DMS114 treated with DMSO at 0.1 percent for 48 hours (cell line): ENCODE data around the gene KLF16.

Source experiments
- DNase-seq: peaks from one replicate; lab custom pipeline; 2025; ENCODE audit not compliant: unreplicated experiment; lab: John Stamatoyannopoulos, UW

The KLF16 gene

DNA sequence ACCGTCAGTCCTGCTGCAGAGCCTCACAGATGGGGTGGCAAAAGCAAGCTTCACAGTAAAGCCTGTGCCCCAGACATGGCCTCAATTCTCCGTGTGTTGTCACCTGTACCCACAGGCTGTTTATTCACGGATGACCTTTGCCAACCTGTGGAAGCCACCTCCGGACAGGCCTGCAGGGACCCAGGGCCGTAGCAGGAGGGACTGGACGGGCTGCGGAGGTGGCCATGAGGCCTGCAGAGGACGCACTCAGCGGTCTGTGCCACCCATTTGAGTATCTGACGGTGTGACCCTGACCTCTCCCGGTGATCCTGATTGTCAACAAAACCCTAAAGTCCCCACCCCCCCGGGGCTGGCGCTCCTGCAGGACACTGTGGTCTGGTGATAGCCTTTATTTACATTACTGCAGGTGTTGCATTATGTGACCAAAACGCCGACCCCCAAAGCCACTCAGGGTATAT, 7.8 kb upstream of the KLF16 start:
- DNase-seq: no peak

DNA sequence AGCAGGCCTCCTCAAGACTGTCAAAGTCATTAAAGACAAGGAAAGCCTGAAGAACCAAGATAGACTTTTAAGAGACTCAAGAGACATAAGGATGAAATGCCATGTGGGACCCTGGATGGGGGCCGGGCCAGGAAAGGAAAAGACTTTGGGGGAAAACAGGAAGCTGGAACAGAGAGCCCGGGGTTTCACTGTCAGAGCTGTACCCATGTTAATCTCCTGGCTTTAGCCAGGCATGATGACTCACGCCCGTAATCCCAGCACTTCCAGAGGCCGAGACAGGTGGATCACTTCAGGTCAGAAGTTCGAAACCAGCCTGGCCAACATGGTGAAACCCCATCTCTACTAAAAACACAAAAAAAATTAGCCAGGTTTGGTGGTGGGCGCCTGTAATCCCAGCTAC, 5.6 kb upstream of the KLF16 start:
- DNase-seq: no peak

DNA sequence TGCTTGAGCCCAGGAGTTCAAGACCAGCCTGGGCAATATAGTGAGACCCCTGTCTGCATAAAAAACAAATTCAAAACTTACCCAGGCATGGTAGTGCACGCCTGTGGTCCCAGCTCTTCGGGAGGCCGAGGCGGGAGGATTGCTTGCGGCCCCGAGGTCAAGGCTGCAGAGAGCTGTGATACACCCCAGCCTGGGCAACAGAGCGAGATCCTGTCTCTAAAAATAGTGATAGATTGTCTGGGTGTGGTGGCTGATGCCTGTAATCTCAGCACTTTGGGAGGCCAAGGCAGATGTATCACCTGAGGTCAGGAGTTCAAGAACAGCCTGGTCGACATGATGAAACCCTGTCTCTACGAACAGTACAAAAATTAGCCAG, 4.0 kb upstream of the KLF16 start:
- no peak for DNase-seq

DNA sequence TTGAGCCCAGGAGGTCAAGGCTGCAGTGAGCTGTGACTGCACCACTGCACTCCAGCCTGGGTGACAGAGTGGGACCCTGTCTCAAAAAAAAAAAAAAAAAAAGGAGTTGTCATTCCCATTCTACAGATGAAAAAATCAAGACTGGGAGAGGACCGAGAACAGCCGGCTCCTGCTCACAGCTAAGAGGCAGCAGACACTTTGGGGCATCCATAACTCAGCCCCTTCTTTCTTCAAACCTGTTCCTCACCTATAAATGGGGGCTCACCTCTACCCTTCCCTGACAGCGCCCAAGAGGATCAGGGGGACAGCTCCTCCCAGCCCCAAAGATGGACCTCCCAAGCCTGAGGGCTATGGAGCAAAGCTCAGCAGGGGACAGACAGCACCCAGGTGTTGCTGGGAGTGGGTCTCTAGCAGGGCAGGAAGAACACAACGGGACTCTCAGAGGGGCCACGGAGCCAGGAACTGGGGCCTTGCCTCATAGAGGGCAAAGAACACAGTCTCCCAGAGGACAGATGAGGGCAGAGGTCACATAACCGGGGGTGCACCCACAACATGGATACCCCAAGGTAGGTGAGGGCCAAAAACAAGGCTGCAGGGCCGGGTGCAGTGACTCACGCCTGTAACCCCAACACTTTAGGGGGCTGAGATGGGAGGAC, 3.4 kb upstream of the KLF16 start:
- no peak for DNase-seq

DNA sequence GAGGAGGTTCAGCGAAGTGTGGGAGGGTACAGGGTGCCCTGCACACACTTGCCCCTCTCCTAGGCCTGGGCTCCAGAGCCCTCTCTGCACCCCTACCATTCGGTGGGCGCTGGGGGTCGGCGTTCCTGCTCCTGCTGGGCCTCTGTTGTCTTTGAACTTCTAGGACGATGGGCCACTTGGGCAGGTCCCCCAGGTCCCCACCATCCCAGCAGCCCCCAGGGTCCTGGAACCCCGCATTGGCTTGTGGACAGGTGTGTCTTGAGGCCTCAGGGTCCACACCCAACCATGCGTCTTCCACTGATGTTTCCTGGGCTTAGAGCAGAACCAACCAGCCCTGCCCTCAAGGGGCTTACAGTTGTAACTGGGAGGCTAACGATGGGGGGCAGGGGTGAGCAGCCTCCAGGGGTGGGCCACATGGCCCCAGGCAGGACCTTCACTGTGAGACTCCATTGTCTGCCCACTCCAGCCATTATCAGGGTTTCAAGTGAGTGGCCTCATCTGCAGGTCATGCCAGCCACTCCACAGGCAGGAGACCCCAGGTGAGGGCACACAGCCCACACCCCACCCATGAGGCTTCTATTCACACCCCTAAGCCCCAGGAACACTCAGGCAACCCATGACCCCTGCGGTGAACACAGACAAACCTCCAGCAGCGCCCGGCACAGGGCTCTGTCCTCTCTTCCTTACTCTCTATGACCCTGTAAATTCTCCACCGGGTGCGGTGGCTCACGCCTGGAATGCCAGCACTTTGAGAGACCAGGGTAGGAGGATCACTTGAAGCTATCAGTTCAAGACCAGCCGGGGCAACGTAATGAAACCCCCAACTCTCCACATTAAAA, 2.0 kb upstream of the KLF16 start:
- no peak for DNase-seq

DNA sequence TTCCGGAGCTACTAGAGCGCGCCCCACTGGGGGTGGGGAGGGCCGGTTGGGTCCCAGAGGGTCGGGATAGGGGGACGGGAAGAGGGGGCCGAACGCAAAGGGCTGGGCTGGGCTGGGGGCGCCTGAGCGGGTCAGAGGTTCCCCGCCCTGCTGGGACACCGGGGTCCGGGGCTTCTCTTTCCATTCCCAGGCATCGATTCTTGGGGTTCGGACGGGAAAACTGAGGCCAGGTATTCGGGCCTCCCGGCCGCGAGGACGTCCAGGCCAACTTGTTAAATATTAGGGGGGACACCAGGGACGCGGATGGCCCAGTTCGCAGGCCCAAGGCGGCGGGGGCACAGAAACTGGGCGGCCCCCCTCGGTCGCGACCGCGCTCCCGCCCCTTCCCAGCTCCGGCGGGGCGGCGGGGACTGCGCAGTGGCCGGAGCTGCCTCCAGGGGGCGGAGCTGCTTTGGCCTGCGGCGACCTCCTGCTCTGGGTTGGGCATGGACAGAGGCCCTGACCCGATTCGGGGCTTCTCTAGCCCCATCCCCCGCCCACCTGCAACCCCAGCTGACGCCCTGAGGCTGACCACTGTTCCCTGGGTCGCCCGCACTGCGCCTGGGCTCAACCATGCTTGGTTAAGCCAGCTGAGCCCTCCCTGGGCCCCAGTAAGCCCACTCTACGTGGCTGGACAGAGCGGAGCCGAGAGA, 1.2 kb upstream of the KLF16 start:
- DNase-seq: no peak

DNA sequence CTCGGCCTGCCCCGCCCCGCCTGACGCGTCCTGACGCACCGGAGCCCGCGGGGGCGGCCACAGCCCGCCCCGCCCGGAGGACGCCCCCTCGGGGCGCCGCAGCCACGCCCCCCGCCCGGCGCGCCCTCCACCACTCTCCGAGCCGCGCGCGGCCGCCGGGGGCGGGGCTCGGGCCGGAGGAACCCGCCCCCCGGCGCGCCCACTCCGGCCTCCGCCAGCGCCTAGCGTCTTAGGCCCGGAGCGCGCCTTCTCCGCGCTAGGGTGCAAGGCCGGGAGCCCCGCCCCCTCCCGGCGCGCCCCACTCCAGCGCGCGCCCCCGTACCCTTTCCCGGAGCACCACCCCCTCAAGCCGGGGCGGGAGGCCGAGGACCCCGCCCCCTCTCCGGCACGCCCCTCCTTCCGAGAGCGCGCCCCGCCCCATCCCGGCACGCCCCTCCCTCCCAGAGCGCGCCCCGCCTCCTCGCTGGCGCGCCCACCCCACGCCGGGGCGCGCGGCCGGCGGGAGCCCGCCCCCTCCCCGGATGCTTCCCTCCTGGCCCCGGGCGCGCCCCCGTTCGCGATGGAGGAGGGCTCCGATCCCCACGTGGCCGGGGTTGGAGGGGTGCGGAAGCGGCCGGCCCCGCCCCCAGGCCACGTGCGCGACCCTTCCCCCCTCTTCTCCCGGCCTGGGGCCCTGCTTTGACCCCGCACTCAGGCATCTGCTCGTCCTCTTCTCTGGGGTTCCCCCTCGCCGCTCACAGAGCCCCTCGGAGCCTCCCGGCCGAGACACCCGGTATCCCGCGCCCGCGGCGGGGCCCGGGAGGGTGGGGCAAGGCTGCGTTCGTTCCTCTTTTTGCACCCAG, 480 bp upstream of the KLF16 start:
- peak; percentile 68 for DNase-seq

DNA sequence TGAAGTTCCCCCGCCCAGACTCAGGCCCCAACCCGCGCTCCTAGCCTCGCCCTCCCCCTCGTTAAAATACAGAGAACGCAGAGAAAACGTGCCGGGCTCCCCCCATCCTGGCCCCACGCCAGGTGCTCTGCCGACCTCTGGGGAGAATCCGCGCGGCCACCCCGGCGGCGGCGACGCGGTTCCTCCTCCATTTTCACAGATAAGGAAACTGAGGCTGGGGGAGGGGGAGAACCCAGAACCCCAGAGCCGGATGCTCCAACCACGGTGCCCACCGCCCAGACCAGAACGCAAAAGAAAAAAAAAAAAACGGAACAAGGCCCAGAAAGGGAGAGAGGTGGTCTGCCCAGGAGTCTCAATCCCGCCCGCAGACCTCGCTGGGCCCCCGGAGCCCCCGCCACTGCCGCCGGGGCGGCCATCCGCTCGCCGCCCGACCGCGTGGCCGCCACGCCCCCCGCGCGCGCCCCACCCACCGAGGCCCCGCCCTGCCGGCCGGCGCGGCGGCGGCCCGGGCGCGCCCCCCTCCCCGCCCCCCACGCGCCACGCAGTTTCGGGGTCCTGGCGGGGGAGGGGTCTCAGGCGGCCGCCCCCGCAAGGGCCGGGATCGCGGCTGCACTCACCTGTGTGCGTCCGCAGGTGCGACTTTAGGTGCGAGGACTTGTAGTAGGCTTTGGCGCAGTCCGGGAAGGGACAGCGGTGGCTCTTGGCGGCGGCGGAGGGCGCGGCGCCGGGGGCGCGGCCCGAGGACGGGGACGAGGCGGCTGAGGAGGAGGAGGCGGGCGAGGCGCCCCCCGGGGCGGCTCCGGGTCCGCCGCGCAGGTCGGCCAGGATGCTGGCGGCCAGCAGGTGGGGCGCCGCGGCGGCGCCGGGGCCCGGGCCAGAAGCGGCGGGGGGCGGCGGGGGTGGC, 703 bp downstream of the KLF16 start:
- DNase-seq: no peak

DNA sequence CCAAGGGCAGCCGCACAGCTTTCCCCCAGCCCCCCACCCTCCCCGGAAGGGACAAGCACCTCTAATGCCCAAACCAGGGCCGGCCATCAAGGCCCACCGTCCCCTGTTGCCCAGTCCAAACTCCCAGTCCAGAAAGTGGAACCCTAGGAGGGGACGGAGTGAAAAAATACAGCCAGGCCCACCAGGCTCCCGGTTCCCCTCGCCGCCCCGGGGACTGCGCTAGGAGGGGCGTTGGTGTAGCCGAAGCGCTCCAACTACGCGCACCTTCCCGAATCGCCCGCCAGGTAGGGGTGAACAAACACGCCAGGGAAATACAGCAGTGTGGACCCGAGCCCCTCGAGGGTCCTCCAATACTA, 1.3 kb downstream of the KLF16 start:
- DNase-seq: no peak

DNA sequence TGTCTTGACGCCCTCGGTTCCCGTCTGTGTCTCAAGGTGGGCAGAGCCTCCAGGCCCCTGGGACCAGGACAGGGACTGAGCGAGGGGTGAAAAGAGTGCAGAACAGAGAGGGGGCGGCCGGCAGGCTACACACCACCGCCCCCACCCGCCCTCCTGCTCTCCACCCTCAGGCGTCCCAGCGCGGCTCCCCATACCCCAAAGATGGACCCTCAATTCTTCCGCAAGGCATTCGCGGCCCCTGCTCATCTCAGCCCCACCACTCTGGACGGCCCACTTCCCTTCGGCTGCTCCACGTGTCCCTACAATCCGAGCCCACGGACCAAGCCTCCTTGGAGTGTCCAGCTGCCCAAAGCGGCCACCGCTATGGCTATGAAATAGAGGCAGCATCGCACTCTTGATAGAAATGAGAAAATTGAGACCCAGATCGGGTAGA, 1.8 kb downstream of the KLF16 start:
- no peak for DNase-seq

DNA sequence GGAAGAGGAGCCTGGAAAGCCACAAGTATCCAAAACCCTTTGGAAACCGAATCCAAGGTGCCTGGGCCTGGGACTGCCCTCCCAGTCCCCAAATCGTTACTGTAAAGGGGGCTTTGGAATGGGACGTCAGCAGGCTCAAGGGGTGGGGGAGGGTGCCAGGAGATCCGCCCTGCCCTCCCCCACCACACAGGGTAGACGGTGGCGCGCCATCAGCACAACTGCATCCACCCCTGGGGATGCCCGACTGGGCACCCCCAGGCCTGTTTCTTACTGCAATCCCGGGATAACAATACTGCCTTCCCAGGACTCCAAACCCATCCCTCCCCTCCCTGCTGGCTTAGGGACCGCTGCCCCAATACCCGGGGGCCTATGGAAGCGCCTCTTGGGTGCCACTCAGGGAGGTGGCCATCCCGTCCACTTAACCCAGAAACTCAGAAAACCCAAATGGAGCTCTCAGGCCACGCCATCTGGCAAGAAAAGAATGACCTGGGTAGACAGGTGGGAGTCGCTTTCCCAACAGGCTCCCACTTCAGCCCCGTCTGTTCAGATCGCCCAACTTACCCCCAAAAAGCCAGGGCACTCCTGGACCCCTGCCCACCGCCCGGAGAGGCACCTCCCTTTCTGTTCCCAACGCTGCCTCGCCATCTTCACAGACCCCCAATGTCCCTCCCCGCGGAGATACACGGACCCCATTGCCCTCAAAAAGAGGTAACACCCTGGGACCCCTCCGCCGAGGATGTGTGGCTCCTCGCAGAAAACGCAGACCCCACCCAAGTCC, 2.4 kb downstream of the KLF16 start:
- DNase-seq: no peak

DNA sequence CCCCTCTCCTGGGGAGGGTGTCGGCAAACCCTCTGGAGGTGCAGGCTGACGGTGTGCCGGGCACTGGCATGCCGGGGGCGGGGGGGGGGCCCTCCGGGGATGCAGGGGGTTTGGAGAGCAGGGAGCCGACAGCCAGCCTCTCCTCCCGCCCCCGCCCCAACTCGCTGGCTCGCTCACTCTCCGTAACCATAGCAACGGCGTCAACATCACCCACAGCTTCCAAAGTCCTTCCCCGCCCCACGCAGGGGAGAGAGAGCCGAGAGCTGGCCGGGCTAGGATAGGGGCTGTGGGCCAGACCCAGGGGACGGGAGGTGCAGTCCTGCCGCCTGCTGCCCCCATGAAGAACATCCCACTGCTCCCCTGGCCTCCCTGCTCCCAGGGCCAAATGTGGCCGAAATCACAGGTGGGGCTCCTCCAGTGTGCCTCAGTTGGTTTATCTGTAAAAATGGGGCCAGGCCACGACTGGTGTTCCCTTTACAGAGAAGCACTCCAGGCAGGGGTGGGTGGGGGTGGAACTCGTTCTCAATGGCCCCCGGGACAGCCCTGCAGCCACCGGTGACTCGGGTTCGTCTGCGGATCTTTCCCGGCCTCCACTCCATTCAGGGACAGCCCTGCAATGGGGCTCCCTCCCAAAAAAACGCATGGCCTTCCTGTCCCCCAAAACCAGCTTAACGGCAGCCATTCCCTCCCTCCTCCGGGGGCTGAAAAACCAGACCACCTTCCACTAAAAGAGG, 3.2 kb downstream of the KLF16 start:
- DNase-seq: no peak

DNA sequence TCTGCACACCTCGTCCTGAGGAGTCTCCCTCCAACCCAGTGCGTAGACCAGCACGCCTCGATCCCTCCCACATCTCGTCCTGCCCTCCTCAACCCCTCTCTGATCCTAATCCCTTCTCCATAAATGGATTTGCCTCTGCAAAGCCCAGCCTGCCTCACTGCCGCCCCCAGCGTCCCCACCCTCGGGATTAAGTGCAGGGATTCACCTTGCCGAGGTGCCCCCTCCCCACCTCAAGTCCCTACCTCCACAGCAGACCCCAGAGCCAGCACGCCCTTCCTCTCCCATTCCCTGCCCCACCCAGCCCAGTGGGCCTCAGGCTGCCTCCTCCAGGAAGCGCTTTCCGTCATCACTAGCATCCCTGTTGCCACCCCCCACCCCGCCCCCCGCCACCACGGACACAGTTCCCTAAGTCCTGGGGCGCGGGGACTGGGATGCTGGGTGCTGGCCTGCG, 4.0 kb downstream of the KLF16 start:
- DNase-seq: no peak

DNA sequence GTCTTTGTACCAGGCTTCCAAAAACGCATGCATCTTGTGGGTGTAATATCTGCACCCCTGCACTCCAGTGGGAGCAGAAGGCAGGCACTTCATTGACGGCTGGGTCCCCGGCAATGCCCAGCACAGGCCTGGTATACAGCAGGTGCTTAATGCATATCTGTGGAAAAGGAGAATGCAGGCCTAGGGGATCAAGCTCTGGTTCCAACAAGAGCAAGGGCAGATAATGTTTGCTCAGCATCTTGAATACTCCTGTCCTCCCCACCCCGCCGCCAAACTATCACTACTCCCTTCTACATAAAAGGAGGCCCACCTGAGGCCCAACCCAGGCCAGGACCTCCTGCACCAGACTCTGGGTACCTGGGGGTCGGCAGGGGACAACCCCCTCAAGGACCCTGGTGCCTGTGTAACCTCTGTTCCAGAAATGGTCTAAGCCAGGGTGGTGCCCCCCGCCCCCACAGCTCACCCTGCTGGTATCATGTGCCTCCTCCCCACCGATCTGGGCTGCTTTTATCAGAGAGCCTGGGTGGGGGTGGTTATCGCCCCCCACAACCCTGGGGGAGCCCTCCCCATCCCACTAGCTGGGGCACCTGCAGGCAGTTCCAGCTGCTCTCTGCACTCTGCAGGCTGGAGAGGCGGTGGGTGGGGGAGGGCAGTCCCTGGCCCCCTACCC, 4.8 kb downstream of the KLF16 start:
- no peak for DNase-seq

DNA sequence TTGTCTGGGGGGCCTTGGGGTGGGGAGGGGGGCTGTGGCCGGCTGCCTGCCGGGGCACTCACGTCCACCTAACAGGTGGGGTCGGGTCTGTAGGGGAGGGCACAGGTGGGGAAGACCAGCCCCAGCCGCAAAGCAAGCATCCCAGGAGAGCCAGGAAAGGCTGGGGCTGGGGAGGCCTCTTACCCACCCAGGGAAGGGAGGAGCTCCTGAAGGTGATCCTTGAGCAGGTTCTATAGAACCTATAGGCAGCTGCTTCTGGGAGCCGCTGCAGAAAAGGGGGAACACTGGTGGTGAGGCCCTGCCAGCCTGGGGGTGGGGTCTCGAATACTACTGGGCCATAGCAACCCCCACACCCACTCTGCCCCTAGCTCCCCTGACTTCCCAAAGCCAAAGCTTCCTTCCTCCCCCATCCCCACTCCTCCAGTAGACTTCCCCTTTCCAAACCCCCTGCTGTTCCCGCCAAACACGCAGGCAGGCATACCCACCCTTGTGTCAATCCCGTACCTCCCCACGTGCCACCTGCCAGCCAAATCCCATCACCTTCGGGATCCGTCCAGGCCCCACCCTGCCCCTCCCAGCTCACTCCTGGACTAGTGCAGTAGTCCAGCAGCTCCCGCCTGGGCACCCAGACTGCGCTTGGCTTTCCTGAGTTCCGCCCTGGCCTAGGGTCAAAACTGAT, 5.6 kb downstream of the KLF16 start:
- DNase-seq: no peak

DNA sequence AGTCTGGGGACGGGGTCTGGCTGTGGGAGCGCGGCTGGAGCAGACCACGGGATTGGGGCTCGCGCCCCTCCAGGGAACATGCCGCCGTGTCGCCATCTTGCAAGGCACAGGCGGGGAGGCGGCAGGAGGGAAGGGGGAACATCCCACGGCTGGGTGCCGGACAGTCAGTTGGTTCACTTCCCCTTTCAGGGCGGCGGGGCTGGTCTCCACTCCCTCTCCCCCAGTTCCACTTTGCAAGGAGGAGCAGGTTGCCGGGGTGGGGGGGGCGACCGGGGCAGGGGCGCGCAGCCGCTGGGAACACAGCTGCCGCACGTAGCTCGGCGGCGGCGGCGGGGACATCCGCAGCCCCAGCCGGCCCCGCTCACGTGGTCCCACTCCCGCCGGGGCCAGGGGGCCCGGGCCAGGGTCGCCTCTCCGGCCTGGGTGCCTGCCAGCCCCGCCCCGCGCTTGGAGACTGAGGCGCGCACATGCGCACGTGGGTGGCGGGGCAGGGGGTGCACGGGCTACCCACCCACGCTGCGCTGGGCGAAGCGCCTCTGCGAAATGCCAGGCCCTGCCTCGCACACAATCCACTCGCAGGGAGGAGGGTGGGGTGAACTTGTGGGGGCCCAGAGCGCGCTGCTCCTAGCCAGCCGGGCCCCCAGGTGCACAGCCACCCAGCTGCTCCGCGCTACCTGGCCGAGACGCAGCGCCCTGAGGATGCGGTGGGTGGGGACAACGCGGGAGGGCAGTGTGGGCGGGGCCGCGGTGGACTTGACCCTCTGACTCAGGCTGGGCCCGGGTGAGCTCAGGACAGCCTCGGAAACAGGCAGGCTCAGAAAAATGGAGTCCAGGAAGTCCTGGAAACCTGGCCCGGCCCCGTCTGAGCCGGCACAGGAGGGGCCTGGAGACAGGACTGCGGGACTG, 6.4 kb downstream of the KLF16 start:
- DNase-seq: no peak

DNA sequence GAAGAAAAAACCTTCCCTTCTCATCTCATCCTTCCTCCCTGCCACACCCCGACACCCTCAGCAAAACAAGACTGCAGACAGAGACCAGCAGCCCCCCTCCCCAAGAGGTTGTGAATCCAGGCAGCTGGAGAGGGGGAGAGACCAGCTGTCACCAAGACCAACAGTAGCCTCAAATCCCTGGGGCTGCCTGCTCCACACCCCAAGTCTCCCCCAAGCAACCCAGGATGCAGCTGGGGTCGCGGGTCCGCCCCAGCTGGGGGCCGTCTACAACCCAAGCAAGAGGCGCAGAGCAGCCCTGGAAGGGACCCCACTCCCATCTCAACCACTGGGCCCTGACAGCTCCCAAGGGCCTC, 7.1 kb downstream of the KLF16 start:
- DNase-seq: no peak
